ENCODE data around the gene UBE2E2. TPM values are rescaled to one million over a fixed set of nuclear protein-coding genes. Genes with fewer than 3 reads are reported as not detected.

UBE2E2 gene
- total RNA-seq, 1 experiment from 2014 or later: 64.3 TPM

GRCh38 chr3:23319366-23320312 lies 116.5 kb downstream of the UBE2E2 start:
- BruUV-seq (replicated peaks): no TSS peak
- Mint-ChIP-seq H3K27me3 (ENCODE audit: insufficient read depth, unreplicated experiment) (no peaks in the 10 kb centered on the region), H3K4me1 (ENCODE audit: insufficient read depth, unreplicated experiment) (peaks cover 10% of the 10 kb centered on the region), H3K9me3 (ENCODE audit: unreplicated experiment) (no peaks in the 10 kb centered on the region), H3K4me3 (ENCODE audit: unreplicated experiment) (no peak overlapping the region), H3K36me3 (ENCODE audit: insufficient read depth, unreplicated experiment) (no peaks in the 10 kb centered on the region), H3K27ac (ENCODE audit: low read depth, unreplicated experiment) (no peak overlapping the region)
- ChIA-PET CTCF (interaction anchor here (0.6 to 1.2 kb wide), 4 partner anchors 14 to 135 kb away, joined by 3 to 4 read pairs (median 3); no protein-coding TSS in a partner anchor), POLR2A (interaction anchor here (0.6 to 1.1 kb wide), 3 partner anchors 14 to 233 kb away, joined by 3 to 4 read pairs (median 3); no protein-coding TSS in a partner anchor)
- no peak for DNase-seq (ENCODE audit: unreplicated experiment)
- intact Hi-C loops (cut with micrococcal nuclease): no loop called here
- no peak for TF ChIP-seq CTCF (IDR thresholded peaks at IDR 0.05; ENCODE audit: unreplicated experiment)

- Mint-ChIP-seq H3K9me3 (ENCODE audit: unreplicated experiment) (no peaks in the 10 kb centered on the region), H3K4me3 (ENCODE audit: unreplicated experiment) (no peak overlapping the region), H3K27ac (ENCODE audit: low read depth, unreplicated experiment) (no peak overlapping the region), H3K27me3 (ENCODE audit: insufficient read depth, unreplicated experiment) (no peaks in the 10 kb centered on the region), H3K4me1 (ENCODE audit: insufficient read depth, unreplicated experiment) (no peaks in the 10 kb centered on the region), H3K36me3 (ENCODE audit: insufficient read depth, unreplicated experiment) (no peaks in the 10 kb centered on the region)
- intact Hi-C loops (cut with micrococcal nuclease): no loop called here
- CTCF ChIA-PET: interaction anchor here (0.6 to 1.2 kb wide), 3 partner anchors 15 to 128 kb away, joined by 3 read pairs; no protein-coding TSS in a partner anchor
- POLR2A ChIA-PET: interaction anchor here (0.7 to 1.5 kb wide), 3 partner anchors 11 to 1983 kb away, joined by 3 read pairs; no protein-coding TSS in a partner anchor
- no TSS peak for BruUV-seq (replicated peaks)
- TF ChIP-seq CTCF (IDR thresholded peaks at IDR 0.05; ENCODE audit: unreplicated experiment): no peak
- DNase-seq (ENCODE audit: unreplicated experiment): no peak
Measured at GRCh38 chr3:23320586-23321570, 117.8 kb downstream of the UBE2E2 start.

- H3K27me3 Mint-ChIP-seq (ENCODE audit: insufficient read depth, unreplicated experiment): no peaks in the 10 kb centered on the region
- POLR2A ChIA-PET: interaction anchor here (1.7 kb wide), 1 partner anchor 13 kb away, joined by 4 read pairs; no protein-coding TSS in a partner anchor
- no peak overlapping the region for H3K27ac Mint-ChIP-seq (ENCODE audit: low read depth, unreplicated experiment)
- BruUV-seq (replicated peaks): no TSS peak
- CTCF ChIA-PET: no interaction called here
- no peaks in the 10 kb centered on the region for H3K36me3 Mint-ChIP-seq (ENCODE audit: insufficient read depth, unreplicated experiment)
- H3K4me1 Mint-ChIP-seq (ENCODE audit: insufficient read depth, unreplicated experiment): no peaks in the 10 kb centered on the region
- H3K9me3 Mint-ChIP-seq (ENCODE audit: unreplicated experiment): no peaks in the 10 kb centered on the region
- no peak for TF ChIP-seq CTCF (IDR thresholded peaks at IDR 0.05; ENCODE audit: unreplicated experiment)
- no peak overlapping the region for H3K4me3 Mint-ChIP-seq (ENCODE audit: unreplicated experiment)
- DNase-seq (ENCODE audit: unreplicated experiment): peak; percentile 43
- intact Hi-C loops (cut with micrococcal nuclease): no loop called here
Measured at GRCh38 chr3:23324745-23325144, 121.6 kb downstream of the UBE2E2 start.

Data from MCF 10A (cell line).